ENCODE data around the gene PTPN7.
A peak's percentile ranks its signal among the peaks of the same experiment; 100 is the strongest.
"Not testable (repeated sequence)": the region's sequence is repeated elsewhere in the genome, so short reads cannot be mapped to it uniquely, and the experiment has no call there.

PTPN7 gene

GRCh38 chr1:202189001-202189790, 28.8 kb upstream of the PTPN7 start:
- peak; percentile 32 for DNase-seq

GRCh38 chr1:202187697-202188407, 27.4 kb upstream of the PTPN7 start:
- no peak for DNase-seq

DNA sequence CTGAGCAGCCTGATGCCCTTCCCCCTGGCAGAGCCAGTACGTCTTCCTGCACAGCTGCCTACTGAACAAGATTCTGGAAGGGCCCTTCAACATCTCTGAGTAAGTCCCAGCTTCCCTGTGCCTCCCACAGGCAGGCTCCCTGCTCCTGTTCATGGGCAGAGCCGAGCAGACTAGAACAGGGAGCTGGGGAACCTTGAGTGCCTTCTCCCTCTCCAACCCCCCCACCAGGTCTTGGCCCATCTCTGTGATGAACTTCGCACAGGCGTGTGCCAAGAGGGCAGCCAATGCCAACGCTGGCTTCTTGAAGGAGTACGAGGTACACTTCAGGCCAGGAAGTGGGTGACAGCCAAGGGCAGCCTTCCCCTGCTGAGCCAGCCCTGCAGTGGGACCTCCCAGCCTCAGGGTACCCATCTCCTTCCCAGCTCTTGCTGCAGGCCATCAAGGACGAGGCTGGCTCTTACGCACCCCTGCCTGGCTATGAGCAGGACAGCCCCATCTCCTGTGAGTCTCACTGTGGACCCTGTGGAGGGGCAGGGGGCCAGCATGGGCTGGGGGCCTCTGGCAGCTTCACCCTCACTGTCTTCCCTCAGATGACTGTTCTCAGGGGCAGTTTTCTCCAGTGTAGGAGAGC, 26.8 kb upstream of the PTPN7 start:
- DNase-seq, result no peak

GRCh38 chr1:202186327-202186726, 25.9 kb upstream of the PTPN7 start:
- DNase-seq, result no peak

GRCh38 chr1:202184750-202185460, 24.5 kb upstream of the PTPN7 start:
- peak; percentile 82 for DNase-seq

DNA sequence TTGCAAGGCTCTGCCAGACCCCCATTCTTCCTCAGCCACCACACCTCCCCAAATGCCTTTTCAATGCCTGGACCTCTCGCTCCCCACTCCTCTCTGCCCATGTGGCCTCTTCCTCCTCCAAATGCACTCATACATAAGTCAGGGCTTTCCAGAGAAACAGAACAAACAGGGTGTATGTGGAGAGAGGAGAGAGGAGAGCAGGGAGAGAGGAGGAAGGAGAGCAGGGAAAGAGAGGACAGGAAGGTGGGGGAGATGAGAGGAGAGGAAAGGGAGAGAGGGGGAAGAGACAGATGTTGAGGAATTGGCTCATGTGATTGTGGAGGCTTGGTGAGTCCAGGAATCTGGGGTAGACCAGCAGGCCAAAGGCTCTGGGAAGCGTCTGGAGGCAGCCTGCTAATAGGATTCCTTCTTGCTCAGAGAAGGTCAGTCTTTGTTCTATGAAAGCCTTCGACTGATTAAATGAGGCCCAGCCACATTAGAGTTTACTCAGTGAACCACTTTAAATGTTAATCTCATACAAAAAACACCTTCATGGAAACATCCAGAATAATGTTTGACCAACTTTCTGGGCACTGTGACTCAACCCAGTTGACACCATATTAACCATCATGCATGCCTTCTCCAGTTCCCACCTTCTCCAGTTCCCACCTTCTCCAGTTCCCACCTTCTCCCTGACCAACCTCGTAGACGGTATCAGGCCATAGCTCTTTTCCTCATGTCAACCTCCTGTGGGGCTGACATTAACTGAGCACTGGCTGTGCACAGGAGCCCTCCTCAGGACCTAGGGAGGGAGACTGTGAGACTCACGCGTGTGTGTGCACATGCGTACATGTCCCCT, 21.9 kb upstream of the PTPN7 start:
- no peak for DNase-seq

DNA sequence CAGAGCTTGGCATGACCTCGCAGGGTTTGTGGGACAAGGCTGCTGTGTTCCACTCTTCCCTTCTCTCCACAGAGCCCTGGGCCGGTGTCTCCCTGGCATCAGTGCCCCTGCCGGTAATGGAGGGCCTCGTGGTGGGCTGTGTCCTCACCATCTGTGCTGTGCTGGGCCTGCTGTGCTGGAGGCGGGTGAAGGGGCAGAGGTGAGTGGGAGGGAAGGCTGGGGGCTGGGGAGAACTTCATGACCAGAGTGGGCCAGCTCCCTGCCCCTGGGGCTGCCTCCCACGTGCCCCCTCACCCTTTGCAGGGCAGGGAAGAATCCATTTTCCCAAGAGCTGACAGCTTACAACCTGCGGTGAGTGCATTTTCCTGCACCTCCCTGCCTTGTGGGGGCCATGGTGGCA, 21.2 kb upstream of the PTPN7 start:
- no peak for DNase-seq

DNA sequence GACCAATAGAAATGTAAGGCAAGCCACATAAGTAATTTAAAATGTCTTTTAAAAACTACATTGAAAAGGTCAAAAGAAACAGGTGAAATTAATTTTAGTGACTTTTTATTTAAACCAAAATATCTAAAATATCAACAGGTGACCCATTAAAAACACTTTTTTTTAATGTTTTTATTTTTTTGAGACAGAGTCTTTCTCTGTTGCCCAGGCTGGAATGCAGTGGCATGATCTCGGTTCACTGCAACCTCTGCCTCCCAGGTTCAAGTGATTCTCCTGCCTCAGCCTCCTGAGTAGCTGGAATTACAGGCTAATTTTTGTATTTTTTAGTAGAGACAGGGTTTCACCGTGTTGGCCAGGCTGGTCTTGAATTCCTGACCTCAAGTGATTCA, 20.3 kb upstream of the PTPN7 start:
- DNase-seq, result not testable (repeated sequence)

- DNase-seq, result no peak
Observed at GRCh38 chr1:202179828-202180750, 19.7 kb upstream of the PTPN7 start.

DNA sequence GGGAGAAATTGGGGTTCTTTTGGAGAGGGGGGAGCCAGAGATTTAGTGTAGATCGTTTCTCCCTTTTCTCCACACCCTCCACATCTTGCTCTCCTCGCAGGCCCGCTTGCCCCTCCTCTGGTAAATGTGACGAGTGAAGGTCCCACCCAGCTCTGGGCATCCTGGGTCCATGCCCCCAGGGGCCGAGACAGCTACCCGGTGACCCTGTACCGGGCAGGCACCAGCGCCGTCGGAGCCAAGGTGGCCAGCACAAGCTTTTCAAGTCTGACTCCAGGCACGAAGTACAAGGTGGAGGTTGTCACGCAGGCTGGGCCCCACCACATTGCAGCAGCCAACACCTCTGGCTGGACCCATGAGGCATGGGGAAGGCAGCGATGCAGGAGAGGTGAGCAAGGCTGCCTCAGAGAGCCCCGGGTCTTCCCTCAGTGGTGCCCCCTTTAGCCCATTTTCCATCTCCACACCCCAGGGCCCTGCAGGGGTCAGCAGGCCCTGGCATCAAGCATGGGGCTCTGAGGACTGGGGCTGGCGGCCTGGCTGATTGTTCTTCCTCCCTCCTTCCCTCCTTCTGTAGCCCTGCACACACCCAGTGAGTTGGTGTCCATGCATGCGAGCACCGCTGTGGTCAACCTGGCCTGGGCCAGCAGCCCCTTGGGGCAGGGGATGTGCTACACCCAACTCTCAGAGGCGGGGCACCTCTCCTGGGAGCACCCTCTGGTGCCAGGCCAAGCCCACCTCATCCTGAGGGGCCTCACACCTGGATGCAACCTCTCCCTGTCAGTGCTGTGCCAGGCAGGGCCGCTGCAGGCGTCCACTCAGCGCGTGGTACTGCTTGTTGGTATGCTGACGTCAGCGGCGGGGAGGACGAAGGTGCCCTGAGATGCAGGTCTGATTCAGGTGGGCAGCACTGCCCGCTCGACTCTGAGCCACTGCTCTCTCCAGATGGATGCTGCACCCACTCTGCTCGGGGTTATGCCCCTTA, 16.8 kb upstream of the PTPN7 start:
- DNase-seq, result no peak

- no peak for DNase-seq
Observed at GRCh38 chr1:202173993-202174392, 13.6 kb upstream of the PTPN7 start.

DNA sequence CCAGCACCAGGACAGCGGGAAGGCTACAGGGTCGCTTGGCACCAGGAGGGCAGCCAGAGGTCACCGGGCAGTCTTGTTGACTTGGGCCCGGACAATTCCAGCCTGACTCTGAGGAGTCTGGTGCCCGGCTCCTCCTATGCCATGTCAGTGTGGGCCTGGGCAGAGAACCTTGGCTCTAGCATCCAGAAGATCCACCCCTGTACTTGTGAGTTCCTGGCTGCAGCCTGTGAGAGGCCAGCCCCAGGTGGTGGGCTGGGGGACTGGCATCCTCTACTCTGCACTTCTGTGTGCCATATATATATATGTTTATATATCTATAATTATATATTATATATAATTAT, 11.6 kb upstream of the PTPN7 start:
- no peak for DNase-seq

GRCh38 chr1:202171292-202172014, 11.1 kb upstream of the PTPN7 start:
- no peak for DNase-seq

DNA sequence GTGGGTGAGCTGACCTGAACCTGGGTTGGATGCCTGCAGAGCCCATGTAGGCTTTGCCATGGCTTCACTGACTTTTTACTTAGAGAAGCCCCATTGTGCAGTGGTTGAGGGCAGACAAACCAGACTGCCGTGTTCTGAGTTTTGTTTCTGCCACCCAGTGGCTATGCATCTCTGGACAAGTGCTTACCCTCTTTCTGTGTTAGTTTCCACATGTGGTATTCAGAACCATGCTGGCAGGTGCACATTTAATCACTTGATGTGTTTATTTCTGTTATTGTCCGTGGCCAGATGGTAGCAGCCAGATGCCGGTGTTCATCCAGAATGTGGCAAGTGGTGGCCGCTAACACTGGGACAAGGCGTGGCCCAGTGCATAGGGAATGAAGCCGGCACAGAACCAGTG, 10.3 kb upstream of the PTPN7 start:
- DNase-seq, result no peak

- DNase-seq, result no peak
Observed at GRCh38 chr1:202168861-202169260, 8.5 kb upstream of the PTPN7 start.

DNA sequence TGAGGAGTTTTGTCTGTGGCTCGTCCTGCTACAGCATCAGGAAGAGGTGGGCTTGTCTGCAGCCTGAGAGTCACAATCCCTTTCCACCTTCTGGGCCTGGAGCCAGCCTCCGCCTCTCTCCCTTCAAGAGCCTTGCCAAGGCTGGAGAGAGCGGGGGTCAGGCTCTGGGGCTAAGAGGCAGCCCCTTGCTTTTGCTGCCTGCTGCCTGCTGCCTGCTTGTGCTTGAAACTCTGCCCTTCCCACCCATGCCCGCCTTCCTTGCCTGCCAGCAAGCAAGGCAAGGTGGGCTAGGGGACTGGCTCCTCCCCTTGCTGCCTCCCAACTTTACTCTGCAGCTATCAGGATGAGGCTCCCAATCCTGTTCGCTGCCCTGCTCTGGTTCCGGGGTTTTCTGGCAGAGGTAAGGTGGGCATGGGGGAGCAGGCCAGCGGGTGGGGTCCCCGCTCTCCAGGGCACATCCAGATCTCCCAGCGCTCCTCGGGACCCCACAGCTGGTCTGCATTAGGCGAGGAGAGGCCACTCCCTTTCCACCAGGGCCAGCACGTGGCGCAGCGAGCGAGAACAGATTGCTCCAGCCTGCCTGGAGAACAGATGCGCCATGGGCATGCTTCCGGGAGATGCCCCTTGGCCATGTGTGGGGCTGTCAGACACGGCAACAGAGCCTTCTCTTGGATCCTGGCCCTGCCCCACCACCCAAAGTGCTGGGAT, 7.5 kb upstream of the PTPN7 start:
- peak; percentile 85 for DNase-seq

- not testable (repeated sequence) for DNase-seq
Observed at GRCh38 chr1:202167054-202167453, 6.7 kb upstream of the PTPN7 start.

DNA sequence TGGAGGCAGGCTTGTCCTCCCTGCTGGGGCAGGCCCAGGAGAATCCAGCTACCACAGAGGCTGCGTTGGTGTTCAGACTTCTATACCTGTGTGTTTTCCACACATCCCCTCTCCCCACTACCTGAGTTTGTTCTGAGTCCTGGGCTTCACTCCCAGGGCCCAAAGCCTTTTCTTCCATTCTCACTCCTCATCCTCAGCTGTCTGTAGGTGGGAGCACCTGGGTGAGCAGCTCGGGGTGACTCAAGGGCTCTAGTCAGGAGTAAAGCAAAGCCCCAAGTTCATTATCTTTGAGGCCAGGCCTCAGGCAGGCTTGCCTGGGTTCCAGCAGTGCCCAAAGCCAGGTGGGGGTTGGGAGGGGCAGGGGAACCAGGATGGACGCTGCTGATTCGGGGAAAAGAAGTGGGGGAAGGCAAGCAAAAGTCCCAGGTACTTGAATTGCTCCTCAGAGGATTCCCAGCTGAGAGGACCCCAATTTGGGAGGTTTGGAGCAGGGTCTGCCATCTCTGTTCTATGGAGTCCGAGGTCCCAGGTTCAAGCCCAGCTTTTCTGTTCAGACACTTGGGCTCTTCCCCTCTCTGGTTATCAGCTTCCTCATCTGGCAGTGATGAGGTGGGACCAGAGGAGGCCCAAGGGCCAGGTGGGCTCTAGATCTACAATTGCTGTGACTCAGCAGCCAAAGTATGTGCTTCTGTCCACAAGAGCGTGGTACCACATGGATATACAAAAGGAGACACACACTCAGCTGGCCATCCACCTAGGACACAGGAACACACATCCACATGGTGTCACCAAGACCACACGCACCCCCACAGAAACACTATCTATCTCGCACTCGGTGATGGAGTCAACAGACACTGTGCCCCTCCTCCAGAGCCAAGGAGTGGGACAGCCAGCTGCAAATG, 5.8 kb upstream of the PTPN7 start:
- no peak for DNase-seq

Measured in NCI-H2171 (cell line).